ENCODE measurements around the gene TOMM7.

Gene TOMM7

DNA sequence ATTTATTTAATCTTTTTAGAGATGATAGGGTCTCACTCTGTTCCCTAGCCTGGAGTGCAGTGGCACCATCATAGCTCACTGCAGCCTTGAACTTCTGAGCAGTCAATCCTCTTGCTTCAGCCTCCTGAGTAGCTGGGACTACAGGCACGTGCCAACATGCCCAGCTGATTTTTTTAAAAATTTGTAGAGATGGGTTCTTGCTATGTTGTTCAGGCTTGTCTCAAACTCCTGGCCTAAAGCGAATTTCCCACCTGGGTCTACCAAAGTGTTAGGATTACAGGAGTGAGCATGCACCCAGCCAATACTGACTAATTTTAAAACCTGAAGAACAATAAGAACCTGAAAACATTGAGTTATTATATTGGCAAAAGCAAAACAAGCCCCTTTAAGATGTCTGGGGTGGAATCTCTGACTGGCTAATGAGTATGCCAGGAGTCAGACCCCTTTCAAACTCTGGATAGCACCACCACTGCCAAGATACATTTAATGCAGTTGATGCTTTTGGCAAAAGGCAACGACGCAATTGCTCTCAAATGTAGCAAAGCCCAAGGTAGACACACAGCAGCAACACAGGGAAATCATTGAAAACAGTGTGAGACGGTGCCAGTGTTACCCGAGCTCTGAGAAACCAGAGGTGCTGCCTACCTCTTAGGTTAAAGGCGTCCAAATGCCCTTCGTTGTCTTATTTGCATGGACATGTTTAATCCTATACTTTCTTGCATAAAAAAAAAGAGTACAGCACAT is 40.7 kb upstream of the TOMM7 start:
- DNase-seq (ENCODE audit: insufficient read length, low spot score): no peak
- no peak for FAIRE-seq
- no peak for TF ChIP-seq POLR2AphosphoS5 (IDR thresholded peaks at IDR 0.05; ENCODE audit: low read depth, low read length)
- TF ChIP-seq SPI1 (IDR thresholded peaks at IDR 0.05; ENCODE audit: low read depth, low read length): no peak
- no peak for TF ChIP-seq POLR2A (IDR thresholded peaks at IDR 0.05; ENCODE audit: low read depth, low read length)
- no peak for TF ChIP-seq POU2F2 (IDR thresholded peaks at IDR 0.05; ENCODE audit: low read depth, low read length)
- TF ChIP-seq TAF1 (IDR thresholded peaks at IDR 0.05; ENCODE audit: low read depth, low read length): no peak
- no peak for TF ChIP-seq PAX5 (IDR thresholded peaks at IDR 0.05; ENCODE audit: insufficient read depth, low read length, severe bottlenecking)

DNA sequence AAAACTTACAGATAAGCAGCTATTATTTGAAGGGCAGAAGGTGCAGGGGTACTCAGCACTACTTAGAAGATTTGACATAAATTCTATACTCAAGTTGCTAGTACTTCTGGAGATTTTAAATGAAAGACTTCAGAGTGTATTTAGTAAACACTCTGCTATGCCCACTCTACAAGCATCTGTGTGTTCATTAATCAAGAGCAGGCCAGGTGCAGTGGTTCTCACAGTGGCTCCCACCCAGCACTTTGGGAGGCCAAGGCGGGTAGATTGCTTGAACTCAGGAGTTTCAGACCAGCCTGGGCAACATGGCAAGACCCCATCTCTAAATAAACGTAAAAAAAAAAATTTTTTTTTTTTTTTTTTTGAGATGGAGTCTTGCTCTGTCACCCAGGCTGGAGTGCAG is 38.9 kb upstream of the TOMM7 start:
- no peak for FAIRE-seq
- DNase-seq (ENCODE audit: insufficient read length, low spot score): no peak
- TF ChIP-seq POU2F2 (IDR thresholded peaks at IDR 0.05; ENCODE audit: low read depth, low read length) (no peak), POLR2A (IDR thresholded peaks at IDR 0.05; ENCODE audit: low read depth, low read length) (no peak), SPI1 (IDR thresholded peaks at IDR 0.05; ENCODE audit: low read depth, low read length) (no peak), TAF1 (IDR thresholded peaks at IDR 0.05; ENCODE audit: low read depth, low read length) (no peak), PAX5 (IDR thresholded peaks at IDR 0.05; ENCODE audit: insufficient read depth, low read length, severe bottlenecking) (no peak), POLR2AphosphoS5 (IDR thresholded peaks at IDR 0.05; ENCODE audit: low read depth, low read length) (no peak)

GRCh38 chr7:22860784-22861482 is 38.3 kb upstream of the TOMM7 start:
- FAIRE-seq (no peak), DNase-seq (ENCODE audit: insufficient read length, low spot score) (no peak)
- TF ChIP-seq SPI1 (IDR thresholded peaks at IDR 0.05; ENCODE audit: low read depth, low read length) (no peak), POU2F2 (IDR thresholded peaks at IDR 0.05; ENCODE audit: low read depth, low read length) (no peak), POLR2AphosphoS5 (IDR thresholded peaks at IDR 0.05; ENCODE audit: low read depth, low read length) (no peak), TAF1 (IDR thresholded peaks at IDR 0.05; ENCODE audit: low read depth, low read length) (no peak), PAX5 (IDR thresholded peaks at IDR 0.05; ENCODE audit: insufficient read depth, low read length, severe bottlenecking) (no peak), POLR2A (IDR thresholded peaks at IDR 0.05; ENCODE audit: low read depth, low read length) (no peak)

DNA sequence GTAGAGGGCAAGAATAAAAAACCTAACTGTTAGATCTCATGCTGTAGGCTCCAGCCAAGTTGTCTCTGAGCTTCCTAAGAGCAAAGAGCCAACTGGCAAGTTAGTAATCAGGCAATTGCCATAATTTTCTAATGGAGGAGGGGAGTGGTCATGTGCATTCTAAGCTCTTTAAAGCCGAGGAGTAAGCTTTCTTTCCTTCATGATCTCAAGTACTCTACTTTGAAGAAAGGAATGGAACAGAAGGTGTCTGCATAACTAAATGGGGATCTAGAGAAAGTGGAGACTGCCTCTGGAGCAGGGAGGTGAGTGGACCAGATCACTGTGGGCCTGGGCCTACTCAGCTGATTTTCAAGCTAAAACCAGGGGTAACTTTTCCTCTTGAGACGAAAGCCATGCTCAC is 37.7 kb upstream of the TOMM7 start:
- FAIRE-seq (no peak), DNase-seq (ENCODE audit: insufficient read length, low spot score) (no peak)
- no peak for TF ChIP-seq SPI1 (IDR thresholded peaks at IDR 0.05; ENCODE audit: low read depth, low read length)
- no peak for TF ChIP-seq POLR2AphosphoS5 (IDR thresholded peaks at IDR 0.05; ENCODE audit: low read depth, low read length)
- no peak for TF ChIP-seq POU2F2 (IDR thresholded peaks at IDR 0.05; ENCODE audit: low read depth, low read length)
- no peak for TF ChIP-seq POLR2A (IDR thresholded peaks at IDR 0.05; ENCODE audit: low read depth, low read length)
- no peak for TF ChIP-seq TAF1 (IDR thresholded peaks at IDR 0.05; ENCODE audit: low read depth, low read length)

DNA sequence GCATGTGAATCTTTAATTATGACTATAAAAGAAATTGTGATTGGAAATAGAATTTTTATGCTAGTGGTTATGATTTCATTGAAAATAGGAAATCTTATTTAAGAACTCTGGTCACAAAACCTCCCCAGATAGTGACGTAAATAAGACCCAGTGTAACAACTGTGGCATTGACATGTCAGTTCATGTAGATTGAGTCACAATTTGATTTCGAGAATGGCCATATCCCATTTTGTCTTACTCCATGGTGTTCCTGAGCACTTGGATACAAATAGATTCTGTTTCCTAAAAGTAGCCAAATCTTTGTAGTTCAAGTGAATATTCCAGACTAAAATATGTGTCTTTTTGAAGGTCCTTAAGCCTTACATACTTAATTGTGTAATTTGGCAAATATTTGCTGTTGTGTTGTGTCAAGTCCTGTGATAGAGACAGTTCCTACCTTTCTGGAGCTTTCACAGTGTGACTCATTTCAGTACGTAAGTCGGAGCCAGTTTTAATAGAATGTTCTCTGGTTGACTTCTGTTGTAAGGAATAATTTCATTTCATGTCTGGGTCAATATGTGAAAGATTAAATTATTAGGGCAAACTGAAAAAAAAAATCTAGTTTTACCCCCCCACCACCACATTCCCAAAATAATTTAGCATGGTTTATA is 37.1 kb upstream of the TOMM7 start:
- TF ChIP-seq POLR2AphosphoS5 (IDR thresholded peaks at IDR 0.05; ENCODE audit: low read depth, low read length) (0 out of 2 replicates have a peak, but pooled peaks have one; percentile 10), SPI1 (IDR thresholded peaks at IDR 0.05; ENCODE audit: low read depth, low read length) (no peak)
- FAIRE-seq (no peak), DNase-seq (ENCODE audit: insufficient read length, low spot score) (no peak)

- TF ChIP-seq POLR2AphosphoS5 (IDR thresholded peaks at IDR 0.05; ENCODE audit: low read depth, low read length) (peak; percentile 42; the same call in 1 of the 2 replicates), POLR2A (IDR thresholded peaks at IDR 0.05; ENCODE audit: low read depth, low read length) (no peak)
- DNase-seq (ENCODE audit: insufficient read length, low spot score) (no peak), FAIRE-seq (no peak)
Measured at GRCh38 chr7:22858640-22859561, 36.3 kb upstream of the TOMM7 start.

DNA sequence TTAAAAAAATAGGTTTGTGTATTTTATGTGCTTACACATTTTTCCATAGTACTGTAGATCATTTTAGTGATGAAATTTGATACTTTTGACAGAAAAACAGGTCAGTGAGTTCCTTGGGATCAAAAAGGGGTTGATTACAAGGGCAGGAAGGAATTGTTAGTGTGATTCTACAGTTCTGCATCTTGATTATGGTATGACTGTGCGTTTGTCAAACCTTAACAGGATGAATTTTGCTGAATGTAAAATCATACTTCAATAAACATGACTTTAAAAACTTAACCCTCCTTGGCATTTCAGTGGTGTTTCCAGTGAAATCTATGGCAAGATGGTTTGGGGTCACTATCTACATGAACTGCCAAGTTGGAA is 35.6 kb upstream of the TOMM7 start:
- no peak for FAIRE-seq
- TF ChIP-seq SPI1 (IDR thresholded peaks at IDR 0.05; ENCODE audit: low read depth, low read length): no peak
- no peak for TF ChIP-seq TAF1 (IDR thresholded peaks at IDR 0.05; ENCODE audit: low read depth, low read length)
- no peak for TF ChIP-seq POLR2AphosphoS5 (IDR thresholded peaks at IDR 0.05; ENCODE audit: low read depth, low read length)
- TF ChIP-seq POLR2A (IDR thresholded peaks at IDR 0.05; ENCODE audit: low read depth, low read length): no peak
- no peak for TF ChIP-seq POU2F2 (IDR thresholded peaks at IDR 0.05; ENCODE audit: low read depth, low read length)
- TF ChIP-seq PAX5 (IDR thresholded peaks at IDR 0.05; ENCODE audit: insufficient read depth, low read length, severe bottlenecking): no peak
- DNase-seq (ENCODE audit: insufficient read length, low spot score): no peak

GRCh38 chr7:22856416-22856815 is 33.8 kb upstream of the TOMM7 start:
- FAIRE-seq (no peak), DNase-seq (ENCODE audit: insufficient read length, low spot score) (no peak)
- TF ChIP-seq PAX5 (IDR thresholded peaks at IDR 0.05; ENCODE audit: insufficient read depth, low read length, severe bottlenecking) (no peak), SPI1 (IDR thresholded peaks at IDR 0.05; ENCODE audit: low read depth, low read length) (no peak), POLR2AphosphoS5 (IDR thresholded peaks at IDR 0.05; ENCODE audit: low read depth, low read length) (no peak), POU2F2 (IDR thresholded peaks at IDR 0.05; ENCODE audit: low read depth, low read length) (no peak)

- no peak for TF ChIP-seq POLR2AphosphoS5 (IDR thresholded peaks at IDR 0.05; ENCODE audit: low read depth, low read length)
- no peak for TF ChIP-seq SPI1 (IDR thresholded peaks at IDR 0.05; ENCODE audit: low read depth, low read length)
- TF ChIP-seq POU2F2 (IDR thresholded peaks at IDR 0.05; ENCODE audit: low read depth, low read length): no peak
- TF ChIP-seq TAF1 (IDR thresholded peaks at IDR 0.05; ENCODE audit: low read depth, low read length): no peak
- no peak for TF ChIP-seq POLR2A (IDR thresholded peaks at IDR 0.05; ENCODE audit: low read depth, low read length)
- no peak for TF ChIP-seq PAX5 (IDR thresholded peaks at IDR 0.05; ENCODE audit: insufficient read depth, low read length, severe bottlenecking)
- DNase-seq (ENCODE audit: insufficient read length, low spot score) (no peak), FAIRE-seq (peak; percentile 69)
Measured at GRCh38 chr7:22855049-22855392, 32.4 kb upstream of the TOMM7 start.
